AG04449 (cell line): ENCODE data around the gene NTM.

Source experiments
- CTCF ChIA-PET: fragments of 350-600 bp; formaldehyde crosslinking; extraction: SDS; loops from one replicate; lab custom pipeline; 2021; ENCODE audit warnings: antibody characterized with exemption; lab: Yijun Ruan, JAX
- POLR2A ChIA-PET: fragments of 400-600, 350-600 bp; formaldehyde crosslinking; extraction: SDS; loops from one replicate; lab custom pipeline; 2020; ENCODE audit warnings: antibody characterized with exemption, inconsistent platforms; lab: Yijun Ruan, JAX
- DNase-seq: peaks from one replicate; pipeline ENCODE4 v3.0.0-alpha.2; 2010; ENCODE audit warnings: low read depth, low spot score
- H3K4me3 ChIP-seq: 2 replicates; pipeline ENCODE4 v1.5.1; 2011; ENCODE audit warnings: low read depth, mild to moderate bottlenecking, control low read depth, low read length
- TF ChIP-seq, protein P1 (sequence below): IDR thresholded peaks from one replicate; pipeline ENCODE4 v1.5.1; 2011; ENCODE audit warnings: mild to moderate bottlenecking, moderate library complexity, low read length, control low read depth, inconsistent platforms; ENCODE audit not compliant: insufficient read depth; ENCODE audit errors: missing control alignments

The NTM gene

DNA sequence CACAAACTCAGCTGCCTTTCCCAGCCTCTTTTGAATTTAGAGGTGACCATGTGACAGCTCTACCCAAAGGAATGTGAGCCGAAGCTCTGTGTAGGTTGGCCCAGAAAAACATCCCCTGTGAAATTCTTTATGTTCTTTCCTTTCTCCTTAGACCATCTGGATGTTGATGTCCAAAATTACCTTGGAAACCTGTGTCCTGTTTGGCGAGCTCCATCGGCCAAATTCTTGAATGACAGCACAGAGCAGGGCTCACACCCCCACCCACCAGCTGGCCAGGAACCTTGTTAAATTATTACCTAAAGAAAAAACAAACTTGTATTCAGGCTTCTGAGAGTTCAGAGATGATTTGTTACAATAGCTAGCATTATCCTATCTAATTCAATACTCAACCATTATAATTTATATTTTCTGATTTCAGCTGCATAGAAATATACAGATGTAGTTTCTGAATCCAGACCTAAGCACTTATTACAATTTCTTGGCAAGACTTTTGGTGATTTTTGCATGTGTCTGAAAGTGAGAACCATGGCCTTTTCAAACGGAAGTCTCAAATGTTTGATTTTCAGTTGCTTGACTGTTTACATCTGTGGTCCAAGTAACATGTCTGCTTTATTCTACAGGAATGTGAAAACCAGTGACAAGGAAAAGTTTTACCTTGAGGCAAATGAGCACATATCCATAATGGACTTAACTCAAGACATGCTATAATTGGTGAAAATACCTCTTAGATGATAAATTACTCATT, 554.2 kb downstream of the NTM start:
- no peak for DNase-seq
- CTCF ChIA-PET, result interaction anchor here (0.8 to 6.2 kb wide), 7 partner anchors 9 to 202 kb away, joined by 3 to 51 read pairs (median 5); no protein-coding TSS in a partner anchor
- no peak overlapping the region for H3K4me3 ChIP-seq
- TF ChIP-seq, protein P1, sequence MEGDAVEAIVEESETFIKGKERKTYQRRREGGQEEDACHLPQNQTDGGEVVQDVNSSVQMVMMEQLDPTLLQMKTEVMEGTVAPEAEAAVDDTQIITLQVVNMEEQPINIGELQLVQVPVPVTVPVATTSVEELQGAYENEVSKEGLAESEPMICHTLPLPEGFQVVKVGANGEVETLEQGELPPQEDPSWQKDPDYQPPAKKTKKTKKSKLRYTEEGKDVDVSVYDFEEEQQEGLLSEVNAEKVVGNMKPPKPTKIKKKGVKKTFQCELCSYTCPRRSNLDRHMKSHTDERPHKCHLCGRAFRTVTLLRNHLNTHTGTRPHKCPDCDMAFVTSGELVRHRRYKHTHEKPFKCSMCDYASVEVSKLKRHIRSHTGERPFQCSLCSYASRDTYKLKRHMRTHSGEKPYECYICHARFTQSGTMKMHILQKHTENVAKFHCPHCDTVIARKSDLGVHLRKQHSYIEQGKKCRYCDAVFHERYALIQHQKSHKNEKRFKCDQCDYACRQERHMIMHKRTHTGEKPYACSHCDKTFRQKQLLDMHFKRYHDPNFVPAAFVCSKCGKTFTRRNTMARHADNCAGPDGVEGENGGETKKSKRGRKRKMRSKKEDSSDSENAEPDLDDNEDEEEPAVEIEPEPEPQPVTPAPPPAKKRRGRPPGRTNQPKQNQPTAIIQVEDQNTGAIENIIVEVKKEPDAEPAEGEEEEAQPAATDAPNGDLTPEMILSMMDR, result no peak
- POLR2A ChIA-PET, result interaction anchor here (1.1 kb wide), 1 partner anchor 187 kb away, joined by 3 read pairs; no protein-coding TSS in a partner anchor

DNA sequence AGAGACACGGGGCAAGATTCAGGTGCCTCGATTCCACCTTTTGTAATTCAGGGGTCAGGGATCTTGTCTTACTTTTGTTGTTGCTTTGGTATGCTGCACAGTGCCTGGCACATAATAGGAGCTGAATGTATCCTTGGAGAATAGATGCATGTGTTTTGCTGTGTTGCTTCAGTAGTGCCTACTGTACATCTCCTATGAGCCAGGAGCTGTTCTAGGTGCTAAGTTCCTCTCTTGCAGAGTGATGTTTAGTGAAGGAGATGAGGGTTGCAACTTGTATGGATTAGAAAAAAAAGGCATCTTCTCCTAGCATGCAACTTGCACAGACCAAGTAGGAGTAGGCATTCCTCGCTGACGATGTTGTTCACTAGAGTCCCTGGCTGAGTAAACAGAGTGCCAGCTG, 555.4 kb downstream of the NTM start:
- DNase-seq, result no peak
- ChIA-PET CTCF (interaction anchor here (1.0 to 6.2 kb wide), 4 partner anchors 10 to 234 kb away, joined by 4 to 51 read pairs (median 8); no protein-coding TSS in a partner anchor), POLR2A (no interaction called here)
- H3K4me3 ChIP-seq, result no peak overlapping the region
- TF ChIP-seq, protein P1, result no peak

DNA sequence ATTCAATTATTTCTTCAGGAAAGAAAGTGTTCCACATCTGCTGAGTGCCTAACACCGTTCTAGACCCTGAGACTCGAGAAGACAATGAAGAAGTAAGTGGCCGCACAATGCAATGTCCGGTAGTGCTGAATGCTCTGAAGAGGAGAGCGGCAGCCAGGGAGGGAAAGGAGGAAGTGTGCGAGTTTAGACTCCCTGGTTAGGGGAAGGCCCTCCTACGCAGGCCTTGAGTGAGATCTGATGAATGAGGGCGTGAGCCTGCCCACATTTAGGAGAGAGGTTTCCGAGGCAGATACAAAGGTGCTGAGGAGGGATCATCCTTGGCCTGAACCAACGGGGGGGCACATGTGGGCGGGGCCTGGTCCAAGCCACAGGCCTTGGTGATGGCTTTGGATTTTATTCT, 558.6 kb downstream of the NTM start:
- ChIA-PET POLR2A (no interaction called here), CTCF (no interaction called here)
- no peak for DNase-seq
- H3K4me3 ChIP-seq, result no peak overlapping the region
- TF ChIP-seq, protein P1, result no peak

DNA sequence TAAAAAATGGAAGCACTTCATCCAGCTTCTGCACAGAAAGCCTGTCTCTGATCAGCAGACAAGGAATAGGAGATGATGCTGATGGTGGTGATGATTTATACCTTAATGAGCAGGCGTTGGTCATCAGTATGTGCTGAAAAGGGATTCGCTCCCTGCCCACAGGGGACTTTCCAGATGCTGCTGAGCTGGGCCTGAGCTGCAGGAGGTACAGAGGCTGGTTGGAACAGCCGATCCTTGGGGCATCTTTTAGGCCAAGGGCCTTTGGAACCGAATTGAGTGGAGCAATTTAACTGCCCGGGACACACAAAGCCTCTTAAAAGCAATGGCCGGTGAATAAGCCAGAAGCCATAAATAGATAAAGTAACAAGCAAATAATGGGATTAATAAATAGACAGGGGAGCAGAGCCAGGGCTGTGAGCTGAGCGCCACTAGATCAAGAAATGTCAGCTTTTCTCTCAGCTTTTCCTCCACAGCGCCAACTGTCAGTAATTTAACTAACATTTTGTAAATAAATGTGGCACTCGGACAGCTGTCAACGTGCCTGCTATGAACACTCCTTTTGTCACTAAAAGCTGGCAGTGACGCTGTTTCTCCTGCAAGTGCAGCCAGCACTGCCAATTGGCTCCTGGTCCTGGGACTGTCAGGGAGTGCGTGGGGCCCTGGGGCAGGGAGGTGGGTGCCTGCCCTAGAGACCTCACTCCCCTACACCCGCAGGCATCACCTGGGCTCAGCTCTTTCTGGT, 562.3 kb downstream of the NTM start:
- POLR2A ChIA-PET, result no interaction called here
- no peak for DNase-seq
- TF ChIP-seq, protein P1, result no peak
- CTCF ChIA-PET, result interaction anchor here (1.4 to 1.5 kb wide), 2 partner anchors 17 to 244 kb away, joined by 3 to 6 read pairs; no protein-coding TSS in a partner anchor
- no peak overlapping the region for H3K4me3 ChIP-seq

DNA sequence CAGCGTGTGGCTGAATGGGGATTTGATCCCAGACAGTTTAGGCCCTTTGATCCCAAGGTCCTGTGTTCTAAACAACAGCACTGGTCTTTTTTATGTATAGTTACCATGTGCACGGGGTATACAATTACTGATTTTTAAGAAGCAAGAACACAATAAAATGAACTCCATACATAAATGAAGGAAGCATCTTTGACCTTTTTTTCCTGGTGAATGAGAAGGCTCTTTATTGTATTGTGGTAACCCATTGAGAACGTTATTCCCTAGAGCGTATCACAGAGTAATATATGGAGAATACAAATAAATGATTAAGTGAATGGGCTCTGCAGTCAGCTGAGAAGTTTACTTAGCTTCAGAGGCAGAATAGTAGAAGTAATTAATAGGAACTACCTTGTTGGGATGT, 563.6 kb downstream of the NTM start:
- no peak for DNase-seq
- H3K4me3 ChIP-seq, result no peak overlapping the region
- POLR2A ChIA-PET, result no interaction called here
- TF ChIP-seq, protein P1, result no peak
- CTCF ChIA-PET, result interaction anchor here (1.4 to 1.5 kb wide), 2 partner anchors 18 to 245 kb away, joined by 3 to 6 read pairs; no protein-coding TSS in a partner anchor

DNA sequence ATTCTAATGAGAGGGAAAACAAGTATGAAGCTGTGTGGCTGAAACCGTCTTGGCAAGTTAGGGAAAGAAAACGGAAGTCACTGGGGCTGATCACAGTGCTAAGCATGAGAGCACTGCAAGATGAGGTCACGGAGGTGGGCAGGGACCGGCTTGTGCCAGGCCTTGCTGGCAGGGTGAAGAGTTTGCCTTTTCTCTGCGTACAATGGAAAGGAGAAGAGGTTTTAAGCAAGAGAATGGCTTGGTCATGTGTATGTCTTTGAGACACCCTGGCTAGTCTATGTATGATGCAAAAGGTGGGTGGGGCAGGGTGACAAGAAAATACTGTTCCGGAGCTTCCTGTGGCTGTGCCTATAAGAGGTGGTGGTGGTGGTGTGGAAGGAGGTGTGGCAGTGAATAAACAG, 567.9 kb downstream of the NTM start:
- CTCF ChIA-PET, result interaction anchor here (1.2 to 1.5 kb wide), 4 partner anchors 15 to 246 kb away, joined by 3 to 4 read pairs (median 4); no protein-coding TSS in a partner anchor
- TF ChIP-seq, protein P1, result no peak
- POLR2A ChIA-PET, result no interaction called here
- H3K4me3 ChIP-seq, result no peak overlapping the region
- DNase-seq, result no peak
